Measurements from ENCODE around the gene CHN2.

DNA sequence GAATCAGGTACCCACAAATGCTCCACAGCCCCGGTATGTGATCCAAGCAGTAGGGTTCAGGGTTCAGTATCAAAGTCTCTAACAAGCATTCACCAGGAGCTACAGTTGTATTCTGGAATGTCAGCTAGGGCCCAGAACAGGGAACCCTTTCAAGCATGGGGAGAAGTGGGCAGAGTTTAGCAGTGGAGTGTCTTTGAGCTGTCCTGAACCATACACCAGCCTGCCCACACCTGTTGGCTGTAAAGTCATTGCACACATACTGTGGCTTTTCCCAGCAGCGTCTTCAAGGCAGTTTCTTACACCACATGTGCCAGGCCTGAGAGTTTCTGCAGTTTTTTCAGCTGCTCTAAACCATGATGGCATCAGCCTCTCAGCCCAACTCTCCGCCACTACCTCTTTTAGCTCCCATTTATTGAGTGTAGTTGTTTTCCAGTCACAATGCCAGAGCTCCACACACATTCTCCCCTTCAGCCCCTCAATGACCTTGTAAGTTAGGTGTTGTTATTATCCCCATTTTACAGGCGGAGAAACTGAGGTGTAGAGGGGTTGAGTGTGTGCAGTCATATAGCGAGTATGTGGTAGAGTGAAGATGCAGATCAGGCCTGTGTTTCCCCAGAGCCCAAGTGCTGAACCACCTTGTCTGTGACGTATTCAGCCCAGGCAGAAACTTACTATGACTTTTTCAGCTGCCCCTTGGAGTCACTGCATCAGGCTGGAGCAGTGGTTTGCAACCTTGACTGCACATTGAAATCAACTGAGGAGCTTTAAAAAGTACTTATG is 83.1 kb downstream of the CHN2 start:
- TF ChIP-seq TAF1 (IDR thresholded peaks at IDR 0.05; ENCODE audit: low read depth) (no peak), RAD21 (conservative IDR thresholded peaks at IDR 0.05) (no peak)
- TF ChIP-seq, protein P1, sequence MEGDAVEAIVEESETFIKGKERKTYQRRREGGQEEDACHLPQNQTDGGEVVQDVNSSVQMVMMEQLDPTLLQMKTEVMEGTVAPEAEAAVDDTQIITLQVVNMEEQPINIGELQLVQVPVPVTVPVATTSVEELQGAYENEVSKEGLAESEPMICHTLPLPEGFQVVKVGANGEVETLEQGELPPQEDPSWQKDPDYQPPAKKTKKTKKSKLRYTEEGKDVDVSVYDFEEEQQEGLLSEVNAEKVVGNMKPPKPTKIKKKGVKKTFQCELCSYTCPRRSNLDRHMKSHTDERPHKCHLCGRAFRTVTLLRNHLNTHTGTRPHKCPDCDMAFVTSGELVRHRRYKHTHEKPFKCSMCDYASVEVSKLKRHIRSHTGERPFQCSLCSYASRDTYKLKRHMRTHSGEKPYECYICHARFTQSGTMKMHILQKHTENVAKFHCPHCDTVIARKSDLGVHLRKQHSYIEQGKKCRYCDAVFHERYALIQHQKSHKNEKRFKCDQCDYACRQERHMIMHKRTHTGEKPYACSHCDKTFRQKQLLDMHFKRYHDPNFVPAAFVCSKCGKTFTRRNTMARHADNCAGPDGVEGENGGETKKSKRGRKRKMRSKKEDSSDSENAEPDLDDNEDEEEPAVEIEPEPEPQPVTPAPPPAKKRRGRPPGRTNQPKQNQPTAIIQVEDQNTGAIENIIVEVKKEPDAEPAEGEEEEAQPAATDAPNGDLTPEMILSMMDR (IDR thresholded peaks at IDR 0.05; ENCODE audit: poor library complexity, severe bottlenecking), result no peak
